GM12891 (cell line): Measurements from ENCODE around the gene TBC1D2B.
"Not testable (repeated sequence)": the region's sequence is repeated elsewhere in the genome, so short reads cannot be mapped to it uniquely, and the experiment has no call there.

Experiments used
- POLR2A ChIP-seq: IDR thresholded peaks from 2 replicates; pipeline ENCODE4 v1.6.1; 2011; ENCODE audit warnings: low read depth, low read length, control low read depth
- POLR2AphosphoS5 ChIP-seq: IDR thresholded peaks from 2 replicates; pipeline ENCODE4 v1.6.1; 2011; ENCODE audit warnings: low read depth, low read length, control low read depth

- not testable (repeated sequence) for TF ChIP-seq POLR2A, POLR2AphosphoS5
Observed at GRCh38 chr15:77958021-77958420, 119.5 kb downstream of the TBC1D2B start.
